Measurements from ENCODE around the gene KRT78.

The KRT78 gene

GRCh38 chr12:52807544-52808470 lies 41.0 kb downstream of the KRT78 start:
- TF ChIP-seq CTCF (IDR thresholded peaks at IDR 0.05; ENCODE audit: extremely low read depth, missing control alignments), result no peak
- DNase-seq (ENCODE audit: low spot score), result no peak

GRCh38 chr12:52806821-52807543 lies 41.8 kb downstream of the KRT78 start:
- no peak for DNase-seq (ENCODE audit: low spot score)

GRCh38 chr12:52806169-52806811 lies 42.5 kb downstream of the KRT78 start:
- no peak for TF ChIP-seq CTCF (IDR thresholded peaks at IDR 0.05; ENCODE audit: extremely low read depth, missing control alignments)
- no peak for DNase-seq (ENCODE audit: low spot score)

More at GRCh38 chr12:52806821-52807543, 41.8 kb downstream of the KRT78 start:
- TF ChIP-seq CTCF (IDR thresholded peaks at IDR 0.05; ENCODE audit: extremely low read depth, missing control alignments), result no peak

GRCh38 chr12:52805739-52806138 lies 43.1 kb downstream of the KRT78 start:
- DNase-seq (ENCODE audit: low spot score), result no peak
- no peak for TF ChIP-seq CTCF (IDR thresholded peaks at IDR 0.05; ENCODE audit: extremely low read depth, missing control alignments)

- TF ChIP-seq CTCF (IDR thresholded peaks at IDR 0.05; ENCODE audit: extremely low read depth, missing control alignments), result no peak
- no peak for DNase-seq (ENCODE audit: low spot score)
Observed at GRCh38 chr12:52805000-52805399, 43.8 kb downstream of the KRT78 start.

GRCh38 chr12:52802442-52802841 lies 46.4 kb downstream of the KRT78 start:
- no peak for TF ChIP-seq CTCF (IDR thresholded peaks at IDR 0.05; ENCODE audit: extremely low read depth, missing control alignments)
- no peak for DNase-seq (ENCODE audit: low spot score)
